MCF 10A (cell line): ENCODE data around the gene TIGD7. TPM values are rescaled to one million over a fixed set of nuclear protein-coding genes. Genes with fewer than 3 reads are reported as not detected.
A peak's percentile ranks its signal among the peaks of the same experiment; 100 is the strongest.

Experiments used
- BruUV-seq: library from RNA; stranded (reverse); fragments of 400-500 nt; replicated peaks from 2 replicates; lab custom pipeline; 2021; lab: Mats Ljungman, UMichigan
- CTCF ChIA-PET: fragments of 300-600 bp; sonication (Branson Sonifier 250); formaldehyde crosslinking; extraction: SDS; loops from one replicate; lab custom pipeline; 2021; ENCODE audit warnings: antibody characterized with exemption, inconsistent platforms; lab: Yijun Ruan, JAX
- POLR2A ChIA-PET: fragments of 300-600, 350-650 bp; sonication (Branson Sonifier 250); formaldehyde crosslinking; extraction: SDS; loops from one replicate; lab custom pipeline; 2020; ENCODE audit warnings: antibody characterized with exemption, inconsistent platforms; lab: Yijun Ruan, JAX
- DNase-seq: peaks from one replicate; pipeline ENCODE4 v3.0.0-alpha.2; 2018; ENCODE audit not compliant: unreplicated experiment
- H3K27ac Mint-ChIP-seq: one replicate; pipeline ENCODE4 v1.8.0; 2022; ENCODE audit warnings: mild to moderate bottlenecking, low read depth, mixed read lengths; ENCODE audit not compliant: unreplicated experiment
- H3K27me3 Mint-ChIP-seq: one replicate; pipeline ENCODE4 v1.8.0; 2022; ENCODE audit warnings: mixed read lengths; ENCODE audit not compliant: insufficient read depth, unreplicated experiment
- H3K36me3 Mint-ChIP-seq: one replicate; pipeline ENCODE4 v1.8.0; 2022; ENCODE audit warnings: mild to moderate bottlenecking, moderate library complexity, mixed read lengths; ENCODE audit not compliant: insufficient read depth, unreplicated experiment
- H3K4me1 Mint-ChIP-seq: one replicate; pipeline ENCODE4 v1.8.0; 2022; ENCODE audit warnings: mixed read lengths; ENCODE audit not compliant: insufficient read depth, unreplicated experiment
- H3K4me3 Mint-ChIP-seq: one replicate; pipeline ENCODE4 v1.8.0; 2022; ENCODE audit warnings: mild to moderate bottlenecking, moderate library complexity, mixed read lengths; ENCODE audit not compliant: unreplicated experiment
- H3K9me3 Mint-ChIP-seq: one replicate; pipeline ENCODE4 v1.8.0; 2022; ENCODE audit warnings: mixed read lengths; ENCODE audit not compliant: unreplicated experiment
- CTCF ChIP-seq: fragments of 200-600 bp; IDR thresholded peaks from one replicate; pipeline ENCODE4 v1.8.0; 2022; ENCODE audit warnings: antibody characterized with exemption, mild to moderate bottlenecking; ENCODE audit not compliant: unreplicated experiment
- intact Hi-C: fragments of 100-400 bp; cut with micrococcal nuclease; formaldehyde crosslinking; loops from 2 replicates; pipeline ENCODE4 v1.14.1; 2022
- total RNA-seq: library from RNA; stranded (reverse); gene quantifications from 2 replicates; pipeline ENCODE4 v1.2.3, GENCODE V29; 2022

TIGD7 gene
- total RNA-seq, 1 experiment from 2014 or later = 3.4 TPM

- H3K36me3 Mint-ChIP-seq = peaks cover 38% of the 10 kb centered on the region
- no peak for TF ChIP-seq CTCF
- TSS peak; percentile 53 for BruUV-seq
- ChIA-PET POLR2A (interaction anchor here (0.6 to 5.3 kb wide), 14 partner anchors 9 to 1696 kb away, joined by 3 to 42 read pairs (median 3); partner anchors contain the start of genes ZNF174, ZNF263 and ZSCAN32), CTCF (interaction anchor here (0.7 kb wide), 1 partner anchor 21 kb away, joined by 5 read pairs; no protein-coding TSS in a partner anchor)
- H3K4me1 Mint-ChIP-seq = no peaks in the 10 kb centered on the region
- H3K9me3 Mint-ChIP-seq = peaks cover 19% of the 10 kb centered on the region
- peak overlapping the region; percentile 54 for H3K27ac Mint-ChIP-seq
- DNase-seq = no peak
- no peaks in the 10 kb centered on the region for H3K27me3 Mint-ChIP-seq
- intact Hi-C loops = no loop called here
- peak overlapping the region; percentile 70 for H3K4me3 Mint-ChIP-seq
These were observed 848 bp upstream of the TIGD7 start for GRCh38 chr16:3306078-3306477.

- TF ChIP-seq CTCF = no peak
- Mint-ChIP-seq H3K4me1 (no peaks in the 10 kb centered on the region), H3K36me3 (peaks cover 38% of the 10 kb centered on the region), H3K27me3 (no peaks in the 10 kb centered on the region), H3K9me3 (peaks cover 32% of the 10 kb centered on the region), H3K4me3 (peak overlapping the region; percentile 70), H3K27ac (no peak overlapping the region)
- no TSS peak for BruUV-seq
- ChIA-PET CTCF (interaction anchor here (0.7 to 1.8 kb wide), 4 partner anchors 10 to 153 kb away, joined by 3 to 7 read pairs (median 4); no protein-coding TSS in a partner anchor), POLR2A (interaction anchor here (0.6 to 5.3 kb wide), 6 partner anchors 18 to 97 kb away, joined by 3 to 42 read pairs (median 4); partner anchors contain the start of genes ZNF174, ZNF263 and ZSCAN32)
- DNase-seq = no peak
- intact Hi-C loops = no loop called here
These were observed 860 bp downstream of the TIGD7 start for GRCh38 chr16:3304370-3304769.

- Mint-ChIP-seq H3K9me3 (peaks cover 28% of the 10 kb centered on the region), H3K4me3 (no peak overlapping the region)
These were observed 9.4 kb downstream of the TIGD7 start for GRCh38 chr16:3295783-3296182.

More at GRCh38 chr16:3295783-3296182, 9.4 kb downstream of the TIGD7 start:
- no peak for TF ChIP-seq CTCF
- no TSS peak for BruUV-seq
- Mint-ChIP-seq H3K27ac (no peak overlapping the region), H3K36me3 (peaks cover 57% of the 10 kb centered on the region), H3K4me1 (no peaks in the 10 kb centered on the region), H3K27me3 (no peaks in the 10 kb centered on the region)
- POLR2A ChIA-PET = interaction anchor here (1.2 to 1.8 kb wide), 2 partner anchors 12 to 148 kb away, joined by 5 read pairs; partner anchors contain the start of genes NAA60 and ZNF597
- intact Hi-C loops = no loop called here
- CTCF ChIA-PET = interaction anchor here (0.6 to 0.7 kb wide), 3 partner anchors 107 to 156 kb away, joined by 3 to 4 read pairs (median 3); no protein-coding TSS in a partner anchor
- DNase-seq = no peak
